HEK293 (cell line): ENCODE measurements around the gene CREBBP.

Experiments used
- CTCF ChIA-PET: fragments of 350-600 bp; formaldehyde crosslinking; extraction: SDS; loops from one replicate; lab custom pipeline; 2021; ENCODE audit warnings: antibody characterized with exemption; lab: Yijun Ruan, JAX
- POLR2A ChIA-PET: fragments of 300-600 bp; formaldehyde crosslinking; extraction: SDS; loops from one replicate; lab custom pipeline; 2020; ENCODE audit warnings: antibody characterized with exemption, inconsistent platforms; lab: Yijun Ruan, JAX
- H3K27ac ChIP-seq: fragments of 200-500 bp; sonication (Bioruptor generic); 2 replicates; pipeline ENCODE4 v1.5.1; 2014; ENCODE audit warnings: low read depth, low read length, control low read depth, inconsistent platforms; ENCODE audit errors: extremely low read depth
- H3K36me3 ChIP-seq, 2 experiments: fragments of 200-500 bp in 1 of 2; sonication (Bioruptor generic) in 1 of 2; 1 replicate in 1 of 2; 2 replicates in 1 of 2; pipeline ENCODE4 v1.5.1; 2014 to 2017; ENCODE audit warnings: inconsistent platforms in 2 of 2, low read length in 2 of 2; ENCODE audit not compliant: control insufficient read depth in 2 of 2, insufficient read depth in 1 of 2
- H3K4me1 ChIP-seq: fragments of 200-500 bp; sonication (Bioruptor generic); 2 replicates; pipeline ENCODE4 v1.5.1; 2014; ENCODE audit warnings: mild to moderate bottlenecking, low read length, inconsistent platforms; ENCODE audit not compliant: control insufficient read depth, insufficient read depth
- H3K4me3 ChIP-seq: 2 replicates; pipeline ENCODE4 v1.5.1; 2011; ENCODE audit warnings: low read depth, mild to moderate bottlenecking, control low read depth, low read length, moderate library complexity
- H3K9me3 ChIP-seq: fragments of 200-500 bp; sonication (Bioruptor generic); 2 replicates; pipeline ENCODE4 v1.5.1; 2014; ENCODE audit warnings: low read depth, low read length, inconsistent platforms; ENCODE audit not compliant: control insufficient read depth, insufficient read depth
- HOXA7 ChIP-seq: sonication (generic); formaldehyde crosslinking; IDR thresholded peaks from 2 replicates; pipeline ENCODE4 v1.8.1; 2022; ENCODE audit warnings: missing genetic modification reagents, borderline replicate concordance
- IKZF3 ChIP-seq: fragments of 450-650 bp; IDR thresholded peaks from 2 replicates; pipeline ENCODE4 v1.5.0; 2018; ENCODE audit warnings: missing biosample characterization, mild to moderate bottlenecking, missing genetic modification characterization, moderate library complexity
- KLF1 ChIP-seq: fragments of 450-650 bp; formaldehyde crosslinking; IDR thresholded peaks from 2 replicates; pipeline ENCODE4 v1.5.1; 2016; ENCODE audit warnings: missing biosample characterization, missing genetic modification characterization
- PRDM1 ChIP-seq: fragments of 450-650 bp; formaldehyde crosslinking; IDR thresholded peaks from 2 replicates; pipeline ENCODE4; 2016; ENCODE audit warnings: missing biosample characterization, missing genetic modification characterization
- SALL2 ChIP-seq: fragments of 450-650 bp; formaldehyde crosslinking; IDR thresholded peaks from 2 replicates; pipeline ENCODE4 v1.5.0; 2017; ENCODE audit warnings: missing biosample characterization, mild to moderate bottlenecking, missing genetic modification characterization, borderline replicate concordance
- SP3 ChIP-seq: fragments of 450-650 bp; formaldehyde crosslinking; IDR thresholded peaks from 2 replicates; pipeline ENCODE4 v1.5.1; 2016; ENCODE audit warnings: missing biosample characterization, missing genetic modification characterization
- TCF7L2 ChIP-seq: IDR thresholded peaks from 2 replicates; pipeline ENCODE4 v1.6.1; 2011; ENCODE audit warnings: low read depth, mild to moderate bottlenecking, inconsistent platforms, low read length, moderate library complexity, borderline replicate concordance
- ZIC2 ChIP-seq: fragments of 450-650 bp; formaldehyde crosslinking; IDR thresholded peaks from 2 replicates; pipeline ENCODE4 v1.5.1; 2016; ENCODE audit warnings: missing biosample characterization, missing genetic modification characterization
- ZNF10 ChIP-seq: fragments of 450-650 bp; formaldehyde crosslinking; IDR thresholded peaks from 2 replicates; pipeline ENCODE4 v1.5.1; 2017; ENCODE audit warnings: missing biosample characterization, missing genetic modification characterization
- ZNF121 ChIP-seq: fragments of 450-650 bp; formaldehyde crosslinking; IDR thresholded peaks from 2 replicates; pipeline ENCODE4 v1.5.1; 2016; ENCODE audit warnings: missing biosample characterization, missing genetic modification characterization
- ZNF155 ChIP-seq: fragments of 450-650 bp; formaldehyde crosslinking; IDR thresholded peaks from 2 replicates; pipeline ENCODE4 v1.5.1; 2016; ENCODE audit warnings: missing biosample characterization, missing genetic modification characterization
- ZNF221 ChIP-seq: fragments of 450-650 bp; formaldehyde crosslinking; IDR thresholded peaks from 2 replicates; pipeline ENCODE4 v1.5.1; 2017; ENCODE audit warnings: missing biosample characterization, missing genetic modification characterization, borderline replicate concordance
- ZNF223 ChIP-seq: fragments of 450-650 bp; formaldehyde crosslinking; IDR thresholded peaks from 2 replicates; pipeline ENCODE4 v1.5.1; 2016; ENCODE audit warnings: missing biosample characterization, missing genetic modification characterization
- ZNF266 ChIP-seq: fragments of 450-650 bp; formaldehyde crosslinking; IDR thresholded peaks from 2 replicates; pipeline ENCODE4 v1.5.1; 2016; ENCODE audit warnings: missing biosample characterization, missing genetic modification characterization, low read depth
- ZNF391 ChIP-seq: fragments of 450-650 bp; formaldehyde crosslinking; IDR thresholded peaks from 2 replicates; pipeline ENCODE4 v1.5.1; 2016; ENCODE audit warnings: low read depth, missing biosample characterization, missing genetic modification characterization, borderline replicate concordance
- ZNF529 ChIP-seq: fragments of 450-650 bp; formaldehyde crosslinking; IDR thresholded peaks from 2 replicates; pipeline ENCODE4 v1.5.1; 2017; ENCODE audit warnings: missing genetic modification characterization, missing biosample characterization; ENCODE audit not compliant: insufficient replicate concordance
- ZNF658 ChIP-seq: fragments of 450-650 bp; formaldehyde crosslinking; IDR thresholded peaks from 2 replicates; pipeline ENCODE4; 2016; ENCODE audit warnings: missing biosample characterization, missing genetic modification characterization
- ZNF701 ChIP-seq: fragments of 450-650 bp; formaldehyde crosslinking; IDR thresholded peaks from 2 replicates; pipeline ENCODE4 v1.5.1; 2016; ENCODE audit warnings: missing biosample characterization, missing genetic modification characterization
- ZNF768 ChIP-seq: fragments of 450-650 bp; formaldehyde crosslinking; IDR thresholded peaks from 2 replicates; pipeline ENCODE4 v1.5.1; 2018; ENCODE audit warnings: missing biosample characterization, mild to moderate bottlenecking, missing genetic modification characterization
- ZNF837 ChIP-seq: fragments of 450-650 bp; formaldehyde crosslinking; IDR thresholded peaks from 2 replicates; pipeline ENCODE4 v1.5.1; 2016; ENCODE audit warnings: missing biosample characterization, missing genetic modification characterization
- TF ChIP-seq, protein P1 (sequence below): fragments of 450-650 bp; formaldehyde crosslinking; IDR thresholded peaks from 2 replicates; pipeline ENCODE4 v1.5.1; 2017; ENCODE audit warnings: missing biosample characterization, missing genetic modification characterization
- TF ChIP-seq, protein P2 (sequence below): fragments of 450-650 bp; formaldehyde crosslinking; IDR thresholded peaks from 2 replicates; pipeline ENCODE4 v1.5.1; 2016; ENCODE audit warnings: missing biosample characterization, missing genetic modification characterization

The CREBBP gene

DNA sequence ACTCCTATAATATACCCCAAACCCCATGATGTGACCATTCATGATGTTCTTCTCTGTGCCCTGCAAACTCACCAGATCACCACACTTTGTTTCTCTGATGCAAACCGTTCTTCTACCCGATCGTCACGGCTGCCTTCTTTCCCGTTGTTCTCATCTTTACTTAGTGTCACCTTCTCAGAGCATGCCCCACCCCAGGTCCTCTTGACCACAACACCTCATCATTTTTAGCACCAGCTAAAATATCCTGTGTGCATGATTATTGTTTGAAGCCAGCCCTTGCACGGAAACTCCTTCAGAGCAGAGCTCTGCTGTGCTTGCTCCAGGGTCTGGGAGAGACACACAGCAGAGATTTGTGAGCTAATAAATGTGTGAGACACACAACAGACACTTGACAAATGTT lies 38.9 kb upstream of the CREBBP start:
- no peak overlapping the region for H3K4me3 ChIP-seq
- ChIA-PET POLR2A (no interaction called here), CTCF (no interaction called here)
- TF ChIP-seq ZNF155 (tag by site-specific recombination) (no peak), PRDM1 (tag by site-specific recombination) (no peak), ZNF391 (tag by site-specific recombination) (no peak), ZNF121 (tag by site-specific recombination) (no peak), ZNF10 (tag by site-specific recombination) (no peak), ZIC2 (no peak), TCF7L2 (no peak), SP3 (no peak), ZNF221 (tag by site-specific recombination) (no peak), ZNF768 (tag by site-specific recombination) (no peak)
- H3K36me3 ChIP-seq = no peaks in the 10 kb centered on the region
- H3K4me1 ChIP-seq = no peaks in the 10 kb centered on the region
- no peak overlapping the region for H3K27ac ChIP-seq
- H3K9me3 ChIP-seq = no peaks in the 10 kb centered on the region

DNA sequence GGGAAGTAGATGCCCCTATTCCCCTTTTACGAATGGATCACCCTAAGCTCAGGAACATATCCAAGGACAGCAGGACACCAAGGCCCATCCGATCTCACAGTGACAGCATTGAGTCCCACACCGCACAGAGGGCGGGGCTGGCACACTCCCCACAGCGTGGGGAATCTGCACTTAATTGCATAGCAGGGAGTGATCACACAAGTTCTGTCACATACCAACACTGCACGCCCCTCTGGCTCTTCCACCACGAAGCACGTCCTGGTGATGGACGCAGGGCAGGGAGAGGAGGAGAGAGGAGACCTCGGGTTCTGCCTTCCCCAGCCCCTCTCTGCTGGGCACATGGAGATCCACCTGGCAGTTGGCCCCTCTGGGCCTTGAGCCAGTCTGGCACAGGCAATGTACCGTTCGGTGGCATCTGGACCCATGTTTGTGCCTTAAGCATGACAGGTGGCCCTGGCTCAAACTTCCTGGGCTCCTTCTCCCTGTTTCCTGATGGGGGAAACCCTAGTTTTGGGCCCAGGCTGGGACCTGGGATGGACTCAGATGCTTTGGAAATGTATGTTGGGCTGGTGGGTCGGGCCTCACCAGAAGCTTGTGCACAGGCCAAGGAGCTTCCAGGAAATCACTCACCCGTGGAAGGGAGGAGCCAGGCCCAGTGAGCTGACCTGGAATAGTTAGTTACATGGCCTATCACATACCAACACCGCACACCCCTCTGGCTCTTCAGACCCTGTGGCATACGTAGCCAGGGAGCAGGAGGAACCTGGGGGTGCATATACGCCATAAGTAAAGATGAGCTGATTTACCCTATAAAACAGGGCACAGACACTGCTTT lies 35.1 kb upstream of the CREBBP start:
- no peak for TF ChIP-seq ZNF837 (tag by site-specific recombination)
- no peak for TF ChIP-seq KLF1 (tag by site-specific recombination)
- TF ChIP-seq IKZF3 (tag by site-specific recombination) = no peak
- TF ChIP-seq, protein P1, sequence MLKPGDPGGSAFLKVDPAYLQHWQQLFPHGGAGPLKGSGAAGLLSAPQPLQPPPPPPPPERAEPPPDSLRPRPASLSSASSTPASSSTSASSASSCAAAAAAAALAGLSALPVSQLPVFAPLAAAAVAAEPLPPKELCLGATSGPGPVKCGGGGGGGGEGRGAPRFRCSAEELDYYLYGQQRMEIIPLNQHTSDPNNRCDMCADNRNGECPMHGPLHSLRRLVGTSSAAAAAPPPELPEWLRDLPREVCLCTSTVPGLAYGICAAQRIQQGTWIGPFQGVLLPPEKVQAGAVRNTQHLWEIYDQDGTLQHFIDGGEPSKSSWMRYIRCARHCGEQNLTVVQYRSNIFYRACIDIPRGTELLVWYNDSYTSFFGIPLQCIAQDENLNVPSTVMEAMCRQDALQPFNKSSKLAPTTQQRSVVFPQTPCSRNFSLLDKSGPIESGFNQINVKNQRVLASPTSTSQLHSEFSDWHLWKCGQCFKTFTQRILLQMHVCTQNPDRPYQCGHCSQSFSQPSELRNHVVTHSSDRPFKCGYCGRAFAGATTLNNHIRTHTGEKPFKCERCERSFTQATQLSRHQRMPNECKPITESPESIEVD = no peak
- TF ChIP-seq SALL2 (tag by site-specific recombination) = no peak
- TF ChIP-seq ZNF701 (tag by site-specific recombination) = no peak
- no peak for TF ChIP-seq ZNF223 (tag by site-specific recombination)
- no peak for TF ChIP-seq ZNF658 (tag by site-specific recombination)
- no peak for TF ChIP-seq HOXA7 (CRISPR knock-in tag)
- no peak for TF ChIP-seq ZNF529
- TF ChIP-seq, protein P2, sequence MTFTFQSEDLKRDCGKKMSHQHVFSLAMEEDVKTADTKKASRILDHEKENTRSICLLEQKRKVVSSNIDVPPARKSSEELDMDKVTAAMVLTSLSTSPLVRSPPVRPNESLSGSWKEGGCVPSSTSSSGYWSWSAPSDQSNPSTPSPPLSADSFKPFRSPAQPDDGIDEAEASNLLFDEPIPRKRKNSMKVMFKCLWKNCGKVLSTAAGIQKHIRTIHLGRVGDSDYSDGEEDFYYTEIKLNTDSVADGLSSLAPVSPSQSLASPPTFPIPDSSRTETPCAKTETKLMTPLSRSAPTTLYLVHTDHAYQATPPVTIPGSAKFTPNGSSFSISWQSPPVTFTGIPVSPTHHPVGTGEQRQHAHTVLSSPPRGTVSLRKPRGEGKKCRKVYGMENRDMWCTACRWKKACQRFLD (tag by site-specific recombination) = no peak
- H3K4me3 ChIP-seq = no peak overlapping the region
- H3K36me3 ChIP-seq = no peaks in the 10 kb centered on the region
- H3K9me3 ChIP-seq = no peaks in the 10 kb centered on the region
- no peak overlapping the region for H3K27ac ChIP-seq
- CTCF ChIA-PET = interaction anchor here (0.6 to 1.3 kb wide), 2 partner anchors 23 to 97 kb away, joined by 3 read pairs; no protein-coding TSS in a partner anchor
- no peaks in the 10 kb centered on the region for H3K4me1 ChIP-seq
- POLR2A ChIA-PET = interaction anchor here (0.5 kb wide), 1 partner anchor 11 kb away, joined by 3 read pairs; no protein-coding TSS in a partner anchor

DNA sequence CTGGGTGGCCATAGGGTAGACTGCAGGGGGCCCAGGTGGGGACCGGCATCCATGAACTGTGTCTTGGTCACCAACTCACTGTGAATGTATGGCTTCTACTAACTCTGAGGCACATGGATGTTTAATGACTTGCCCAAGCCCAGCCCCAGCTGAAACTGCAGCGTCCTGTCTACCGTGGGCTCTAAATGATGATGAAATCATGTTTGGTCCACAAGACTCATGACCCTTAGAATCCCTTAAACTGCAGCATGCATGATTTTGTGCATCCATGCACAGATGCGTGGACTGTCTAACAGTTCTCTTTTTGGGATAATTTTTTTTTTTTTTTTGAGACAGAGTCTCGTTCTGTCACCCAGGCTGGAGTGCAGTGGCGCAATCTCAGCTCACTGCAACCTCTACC lies 32.4 kb upstream of the CREBBP start:
- no peak for TF ChIP-seq ZNF266 (tag by site-specific recombination)
- no peak for TF ChIP-seq ZNF391 (tag by site-specific recombination)
- POLR2A ChIA-PET = interaction anchor here (0.6 kb wide), 1 partner anchor 256 kb away, joined by 3 read pairs; no protein-coding TSS in a partner anchor
- CTCF ChIA-PET = no interaction called here

More for the DNA sequence above, 32.4 kb upstream of the CREBBP start:
- Histone ChIP-seq H3K4me3 (no peak overlapping the region), H3K27ac (no peak overlapping the region), H3K36me3 (no peaks in the 10 kb centered on the region), H3K9me3 (no peaks in the 10 kb centered on the region), H3K4me1 (no peaks in the 10 kb centered on the region)
